Osteocyte (in vitro differentiated cells): ENCODE results near the gene CTNS. TPM values are rescaled to one million over a fixed set of nuclear protein-coding genes. Genes with fewer than 3 reads are reported as not detected.

Experiments
- DNase-seq: peaks from one replicate; pipeline ENCODE4 v3.0.0; 2021; ENCODE audit warnings: mixed read lengths; ENCODE audit not compliant: unreplicated experiment; ENCODE audit errors: extremely low spot score
- H3K27ac Mint-ChIP-seq: one replicate; pipeline ENCODE4 v1.8.0; 2021; ENCODE audit warnings: mild to moderate bottlenecking, mixed read lengths; ENCODE audit not compliant: unreplicated experiment
- H3K27me3 Mint-ChIP-seq: one replicate; pipeline ENCODE4 v1.8.0; 2021; ENCODE audit warnings: mixed read lengths; ENCODE audit not compliant: unreplicated experiment
- H3K36me3 Mint-ChIP-seq: one replicate; pipeline ENCODE4 v1.8.0; 2021; ENCODE audit warnings: mixed read lengths; ENCODE audit not compliant: unreplicated experiment
- H3K4me1 Mint-ChIP-seq: one replicate; pipeline ENCODE4 v1.8.0; 2021; ENCODE audit warnings: mixed read lengths; ENCODE audit not compliant: unreplicated experiment
- H3K4me3 Mint-ChIP-seq: one replicate; pipeline ENCODE4 v1.8.0; 2021; ENCODE audit warnings: mild to moderate bottlenecking, moderate library complexity, mixed read lengths; ENCODE audit not compliant: unreplicated experiment
- H3K9me3 Mint-ChIP-seq: one replicate; pipeline ENCODE4 v1.8.0; 2021; ENCODE audit warnings: mixed read lengths; ENCODE audit not compliant: unreplicated experiment
- total RNA-seq: library from RNA; stranded (reverse); gene quantifications from 2 replicates; pipeline ENCODE4 v1.2.1, GENCODE V29; 2021
- TF ChIP-seq, protein P1 (sequence below): fragments of 200-600 bp; sonication (generic); IDR thresholded peaks from 2 replicates; pipeline ENCODE4 v1.5.0; 2021; ENCODE audit warnings: antibody characterized with exemption, mild to moderate bottlenecking, moderate library complexity

Gene CTNS
- total RNA-seq, 1 donor from 2014 or later = 23.8 TPM

DNA sequence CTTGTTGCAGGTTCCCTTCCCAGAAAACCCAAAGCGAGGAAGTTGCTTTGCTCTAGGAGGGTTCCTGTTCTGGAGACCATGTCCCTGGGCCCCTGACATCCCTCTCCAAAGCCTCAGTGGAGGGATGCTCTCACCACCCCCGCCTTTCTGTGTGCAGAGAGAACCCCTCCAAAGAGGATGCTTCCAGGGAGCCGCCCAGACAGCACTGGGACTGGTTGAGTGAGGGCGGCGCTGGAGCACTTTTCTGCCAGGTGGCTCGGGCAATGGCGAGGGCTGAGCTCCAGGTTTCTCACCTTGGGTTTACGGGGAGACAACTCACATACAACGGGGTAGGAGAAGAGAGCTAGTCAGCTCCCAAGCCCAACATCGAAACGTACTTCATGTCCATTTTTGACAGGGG lies 39.3 kb downstream of the CTNS start:
- TF ChIP-seq, protein P1, sequence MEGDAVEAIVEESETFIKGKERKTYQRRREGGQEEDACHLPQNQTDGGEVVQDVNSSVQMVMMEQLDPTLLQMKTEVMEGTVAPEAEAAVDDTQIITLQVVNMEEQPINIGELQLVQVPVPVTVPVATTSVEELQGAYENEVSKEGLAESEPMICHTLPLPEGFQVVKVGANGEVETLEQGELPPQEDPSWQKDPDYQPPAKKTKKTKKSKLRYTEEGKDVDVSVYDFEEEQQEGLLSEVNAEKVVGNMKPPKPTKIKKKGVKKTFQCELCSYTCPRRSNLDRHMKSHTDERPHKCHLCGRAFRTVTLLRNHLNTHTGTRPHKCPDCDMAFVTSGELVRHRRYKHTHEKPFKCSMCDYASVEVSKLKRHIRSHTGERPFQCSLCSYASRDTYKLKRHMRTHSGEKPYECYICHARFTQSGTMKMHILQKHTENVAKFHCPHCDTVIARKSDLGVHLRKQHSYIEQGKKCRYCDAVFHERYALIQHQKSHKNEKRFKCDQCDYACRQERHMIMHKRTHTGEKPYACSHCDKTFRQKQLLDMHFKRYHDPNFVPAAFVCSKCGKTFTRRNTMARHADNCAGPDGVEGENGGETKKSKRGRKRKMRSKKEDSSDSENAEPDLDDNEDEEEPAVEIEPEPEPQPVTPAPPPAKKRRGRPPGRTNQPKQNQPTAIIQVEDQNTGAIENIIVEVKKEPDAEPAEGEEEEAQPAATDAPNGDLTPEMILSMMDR = no peak
- no peaks in the 10 kb centered on the region for H3K27me3 Mint-ChIP-seq
- no peak for DNase-seq
- H3K4me1 Mint-ChIP-seq = no peaks in the 10 kb centered on the region
- H3K9me3 Mint-ChIP-seq = no peaks in the 10 kb centered on the region
- no peaks in the 10 kb centered on the region for H3K36me3 Mint-ChIP-seq
- H3K27ac Mint-ChIP-seq = no peak overlapping the region
- no peak overlapping the region for H3K4me3 Mint-ChIP-seq

DNA sequence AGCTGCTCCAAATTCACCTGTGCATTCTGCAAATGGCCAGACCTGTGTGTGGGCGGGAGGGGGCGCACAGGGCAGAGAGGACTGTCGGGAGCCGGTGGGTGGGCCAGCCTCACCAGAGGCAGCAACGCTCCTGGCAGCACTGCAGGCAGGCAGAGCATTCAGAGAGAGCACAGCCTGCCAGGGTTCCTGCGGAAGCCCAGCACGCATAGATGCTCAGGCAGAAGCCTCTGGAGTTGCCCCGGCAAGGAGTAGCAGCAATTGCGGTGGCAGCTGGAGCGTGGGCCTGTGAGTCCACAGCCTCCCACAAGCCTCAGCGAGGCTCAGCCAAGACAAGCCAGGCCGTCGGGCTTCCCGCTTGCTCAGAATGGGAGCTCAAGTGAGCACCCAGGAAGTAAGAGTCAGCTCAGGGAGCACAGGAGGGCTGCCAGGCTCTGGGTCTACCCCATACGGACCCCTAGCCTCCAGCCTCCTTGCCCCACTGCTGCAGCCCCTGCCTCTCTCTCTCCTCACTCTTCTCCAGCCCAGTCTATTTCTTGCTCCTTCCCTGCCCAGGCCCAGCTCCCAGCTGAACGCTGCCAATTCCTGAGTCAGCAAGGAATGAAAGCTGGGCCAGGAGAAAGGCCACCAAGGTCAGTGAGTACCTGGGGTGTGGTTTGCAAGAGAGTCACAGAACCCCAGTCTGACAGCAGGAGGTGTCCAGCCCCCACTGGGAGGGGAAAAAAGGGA lies 41.7 kb downstream of the CTNS start:
- no peaks in the 10 kb centered on the region for H3K27me3 Mint-ChIP-seq
- H3K4me1 Mint-ChIP-seq = no peaks in the 10 kb centered on the region
- no peak for DNase-seq
- H3K4me3 Mint-ChIP-seq = no peak overlapping the region
- TF ChIP-seq, protein P1 = no peak
- no peaks in the 10 kb centered on the region for H3K36me3 Mint-ChIP-seq
- H3K9me3 Mint-ChIP-seq = no peaks in the 10 kb centered on the region
- no peak overlapping the region for H3K27ac Mint-ChIP-seq

DNA sequence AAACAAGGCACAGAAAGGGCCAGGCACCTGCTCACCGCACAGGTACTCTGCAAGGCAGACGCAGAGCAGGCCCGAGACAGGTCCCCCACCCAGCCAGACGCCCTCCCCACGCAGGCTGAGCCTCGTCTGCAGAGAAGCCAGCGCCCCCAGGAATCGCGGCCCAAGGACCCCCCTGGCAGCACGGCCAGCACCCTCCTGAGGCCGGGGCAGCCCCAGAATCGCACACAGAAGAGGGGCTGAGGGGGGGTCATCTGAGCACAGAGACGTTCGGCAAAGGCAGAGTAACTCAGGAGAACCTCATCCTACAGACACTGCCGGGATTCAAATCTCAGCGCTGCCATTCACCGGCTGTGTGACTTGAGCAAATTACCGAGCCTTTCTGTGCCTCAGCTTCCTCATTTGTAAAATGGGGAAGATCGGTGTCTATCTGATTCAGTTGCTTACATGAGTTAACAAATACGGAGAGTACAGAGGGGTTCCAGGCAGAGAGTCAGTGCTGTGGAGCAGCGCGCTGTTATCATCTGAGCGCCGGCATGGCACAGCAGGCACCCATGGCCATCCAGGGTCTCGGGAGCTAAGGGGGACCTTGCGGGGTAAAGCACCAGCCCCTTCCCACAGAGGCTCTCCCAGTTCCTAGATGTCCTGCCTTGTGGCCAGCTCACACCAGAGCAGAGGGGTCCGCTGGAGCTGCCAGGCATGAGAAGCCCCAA lies 42.4 kb downstream of the CTNS start:
- TF ChIP-seq, protein P1 = no peak
- no peak overlapping the region for H3K4me3 Mint-ChIP-seq
- no peaks in the 10 kb centered on the region for H3K36me3 Mint-ChIP-seq
- no peaks in the 10 kb centered on the region for H3K4me1 Mint-ChIP-seq
- H3K9me3 Mint-ChIP-seq = no peaks in the 10 kb centered on the region
- DNase-seq = no peak
- no peak overlapping the region for H3K27ac Mint-ChIP-seq
- no peaks in the 10 kb centered on the region for H3K27me3 Mint-ChIP-seq

DNA sequence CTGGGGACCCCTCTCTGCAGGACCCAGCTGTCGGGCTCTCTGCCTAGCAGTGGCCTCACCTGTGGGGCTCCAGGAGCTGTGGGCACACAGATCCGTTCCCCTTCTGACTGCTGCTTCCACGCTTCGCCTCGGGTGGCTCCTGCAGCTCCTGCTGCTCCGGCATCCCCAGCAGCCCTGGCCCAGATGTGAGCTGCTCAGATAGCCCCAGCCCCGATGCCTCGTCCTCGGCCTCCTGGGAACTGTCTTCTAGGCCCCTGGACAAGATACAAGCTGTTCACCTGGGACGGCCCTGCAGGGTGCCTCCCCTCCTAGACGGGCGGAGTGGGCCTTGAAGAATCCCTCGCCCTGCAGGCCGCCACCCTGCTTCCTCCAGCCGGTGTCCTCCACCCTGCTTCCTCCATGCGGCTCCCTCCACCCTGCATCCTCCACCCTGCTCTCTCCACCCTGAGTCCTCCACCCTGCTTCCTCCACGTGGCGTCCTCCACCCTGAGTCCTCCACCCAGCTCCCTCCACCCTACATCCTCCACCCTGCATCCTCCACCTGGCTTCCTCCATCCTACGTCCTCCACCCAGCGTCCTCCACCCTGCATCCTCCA lies 43.1 kb downstream of the CTNS start:
- no peaks in the 10 kb centered on the region for H3K36me3 Mint-ChIP-seq
- TF ChIP-seq, protein P1 = no peak
- no peak for DNase-seq
- no peaks in the 10 kb centered on the region for H3K4me1 Mint-ChIP-seq
- no peak overlapping the region for H3K27ac Mint-ChIP-seq
- H3K9me3 Mint-ChIP-seq = no peaks in the 10 kb centered on the region
- H3K27me3 Mint-ChIP-seq = no peaks in the 10 kb centered on the region
- H3K4me3 Mint-ChIP-seq = no peak overlapping the region

DNA sequence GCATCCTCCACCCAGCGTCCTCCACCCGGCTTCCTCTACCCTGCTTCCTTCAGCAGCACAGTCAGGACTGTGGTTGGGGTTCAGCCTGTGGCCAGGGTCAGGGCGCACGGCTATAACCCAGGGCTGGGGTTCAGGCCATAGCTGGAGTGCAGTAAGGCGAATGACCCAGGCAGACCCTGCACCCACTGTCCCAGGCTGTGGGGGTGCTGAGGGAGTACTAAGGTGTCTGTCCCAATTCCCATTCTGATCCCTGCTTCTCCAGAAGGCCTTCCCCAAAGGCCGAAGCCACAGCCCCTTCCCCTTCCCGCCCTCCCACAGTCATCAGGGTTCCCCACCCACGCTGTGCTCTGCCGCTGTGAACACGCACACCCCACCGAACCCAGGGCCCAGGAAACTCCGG lies 44.5 kb downstream of the CTNS start:
- H3K9me3 Mint-ChIP-seq = no peaks in the 10 kb centered on the region
- no peak for DNase-seq
- no peaks in the 10 kb centered on the region for H3K4me1 Mint-ChIP-seq
- H3K4me3 Mint-ChIP-seq = no peak overlapping the region
- no peaks in the 10 kb centered on the region for H3K27me3 Mint-ChIP-seq
- TF ChIP-seq, protein P1 = no peak
- H3K36me3 Mint-ChIP-seq = no peaks in the 10 kb centered on the region
- no peak overlapping the region for H3K27ac Mint-ChIP-seq
